GM23338 (cell line): ENCODE results near the gene PLXNA2.

Experiments used
- EZH2 ChIP-seq: fragments of 200-600 bp; sonication (generic); IDR thresholded peaks from one replicate; pipeline ENCODE4 v1.8.0; 2017; ENCODE audit warnings: antibody characterized with exemption, mild to moderate bottlenecking, low read depth; ENCODE audit not compliant: unreplicated experiment
- EZH2phosphoT487 ChIP-seq: fragments of 200-600 bp; sonication (generic); IDR thresholded peaks from one replicate; pipeline ENCODE4 v1.8.1; 2018; ENCODE audit warnings: antibody characterized with exemption; ENCODE audit not compliant: unreplicated experiment
- NANOG ChIP-seq: IDR thresholded peaks from 2 replicates; pipeline ENCODE4 v1.6.1; 2016; ENCODE audit warnings: antibody characterized with exemption, borderline replicate concordance
- POLR2AphosphoS5 ChIP-seq: IDR thresholded peaks from 2 replicates; pipeline ENCODE4 v1.6.1; 2016; ENCODE audit warnings: antibody characterized with exemption, low read depth
- TF ChIP-seq, protein P1 (sequence below), 2 experiments: fragments of 200-600 bp in 1 of 2; sonication (generic) in 1 of 2; conservative IDR thresholded peaks; 2 replicates each; pipeline versions ENCODE4 v1.5.1 to v1.6.1; 2016 to 2017; ENCODE audit warnings: antibody characterized with exemption in 2 of 2, low read depth in 2 of 2, mild to moderate bottlenecking in 2 of 2, moderate library complexity in 1 of 2
- TF ChIP-seq, protein P2 (sequence below): IDR thresholded peaks from one replicate; pipeline ENCODE4 v1.6.1; 2018; ENCODE audit warnings: antibody characterized with exemption; ENCODE audit not compliant: unreplicated experiment
- TF ChIP-seq, protein P3 (sequence below): IDR thresholded peaks from 2 replicates; pipeline ENCODE4 v1.6.1; 2016; ENCODE audit warnings: antibody characterized with exemption

DNA sequence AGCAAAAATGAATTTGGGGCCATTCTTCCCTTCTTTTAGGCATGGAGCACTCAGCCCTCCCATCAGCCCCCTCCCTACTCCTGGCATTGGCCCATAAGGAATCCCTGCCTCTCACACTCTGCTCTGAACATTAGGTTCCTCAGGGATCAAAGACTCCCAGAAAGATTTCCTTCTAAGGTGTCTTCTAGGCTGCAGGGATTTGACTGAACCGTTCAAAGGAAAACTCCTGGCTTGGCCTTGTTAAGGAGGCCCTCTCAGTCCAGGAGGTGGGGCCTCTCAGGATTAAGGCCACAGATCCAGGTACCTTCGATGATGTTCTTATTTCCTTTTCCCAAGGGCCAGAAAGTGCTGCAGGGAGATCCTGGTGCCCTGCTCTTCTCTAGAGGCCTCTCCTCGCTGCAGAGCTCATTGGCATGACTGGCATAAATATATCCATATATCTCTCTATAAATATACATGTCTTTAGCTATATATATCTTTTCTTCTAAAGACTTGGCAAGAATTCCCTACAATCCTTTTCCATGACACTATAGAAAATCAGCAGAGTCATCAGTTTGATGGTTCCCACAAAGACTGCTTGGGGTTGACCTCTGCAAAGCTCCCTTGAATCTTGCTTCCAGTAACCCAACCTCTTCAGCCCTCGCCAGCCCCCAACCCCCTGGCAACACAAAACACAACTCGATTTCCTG, 59.1 kb downstream of the PLXNA2 start:
- TF ChIP-seq EZH2 = no peak
- TF ChIP-seq, protein P1, sequence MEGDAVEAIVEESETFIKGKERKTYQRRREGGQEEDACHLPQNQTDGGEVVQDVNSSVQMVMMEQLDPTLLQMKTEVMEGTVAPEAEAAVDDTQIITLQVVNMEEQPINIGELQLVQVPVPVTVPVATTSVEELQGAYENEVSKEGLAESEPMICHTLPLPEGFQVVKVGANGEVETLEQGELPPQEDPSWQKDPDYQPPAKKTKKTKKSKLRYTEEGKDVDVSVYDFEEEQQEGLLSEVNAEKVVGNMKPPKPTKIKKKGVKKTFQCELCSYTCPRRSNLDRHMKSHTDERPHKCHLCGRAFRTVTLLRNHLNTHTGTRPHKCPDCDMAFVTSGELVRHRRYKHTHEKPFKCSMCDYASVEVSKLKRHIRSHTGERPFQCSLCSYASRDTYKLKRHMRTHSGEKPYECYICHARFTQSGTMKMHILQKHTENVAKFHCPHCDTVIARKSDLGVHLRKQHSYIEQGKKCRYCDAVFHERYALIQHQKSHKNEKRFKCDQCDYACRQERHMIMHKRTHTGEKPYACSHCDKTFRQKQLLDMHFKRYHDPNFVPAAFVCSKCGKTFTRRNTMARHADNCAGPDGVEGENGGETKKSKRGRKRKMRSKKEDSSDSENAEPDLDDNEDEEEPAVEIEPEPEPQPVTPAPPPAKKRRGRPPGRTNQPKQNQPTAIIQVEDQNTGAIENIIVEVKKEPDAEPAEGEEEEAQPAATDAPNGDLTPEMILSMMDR (conservative IDR thresholded peaks at IDR 0.05; ENCODE audit: low read depth in 2 of 2) = no peak
- TF ChIP-seq POLR2AphosphoS5 = no peak
- TF ChIP-seq NANOG = no peak
- TF ChIP-seq, protein P2, sequence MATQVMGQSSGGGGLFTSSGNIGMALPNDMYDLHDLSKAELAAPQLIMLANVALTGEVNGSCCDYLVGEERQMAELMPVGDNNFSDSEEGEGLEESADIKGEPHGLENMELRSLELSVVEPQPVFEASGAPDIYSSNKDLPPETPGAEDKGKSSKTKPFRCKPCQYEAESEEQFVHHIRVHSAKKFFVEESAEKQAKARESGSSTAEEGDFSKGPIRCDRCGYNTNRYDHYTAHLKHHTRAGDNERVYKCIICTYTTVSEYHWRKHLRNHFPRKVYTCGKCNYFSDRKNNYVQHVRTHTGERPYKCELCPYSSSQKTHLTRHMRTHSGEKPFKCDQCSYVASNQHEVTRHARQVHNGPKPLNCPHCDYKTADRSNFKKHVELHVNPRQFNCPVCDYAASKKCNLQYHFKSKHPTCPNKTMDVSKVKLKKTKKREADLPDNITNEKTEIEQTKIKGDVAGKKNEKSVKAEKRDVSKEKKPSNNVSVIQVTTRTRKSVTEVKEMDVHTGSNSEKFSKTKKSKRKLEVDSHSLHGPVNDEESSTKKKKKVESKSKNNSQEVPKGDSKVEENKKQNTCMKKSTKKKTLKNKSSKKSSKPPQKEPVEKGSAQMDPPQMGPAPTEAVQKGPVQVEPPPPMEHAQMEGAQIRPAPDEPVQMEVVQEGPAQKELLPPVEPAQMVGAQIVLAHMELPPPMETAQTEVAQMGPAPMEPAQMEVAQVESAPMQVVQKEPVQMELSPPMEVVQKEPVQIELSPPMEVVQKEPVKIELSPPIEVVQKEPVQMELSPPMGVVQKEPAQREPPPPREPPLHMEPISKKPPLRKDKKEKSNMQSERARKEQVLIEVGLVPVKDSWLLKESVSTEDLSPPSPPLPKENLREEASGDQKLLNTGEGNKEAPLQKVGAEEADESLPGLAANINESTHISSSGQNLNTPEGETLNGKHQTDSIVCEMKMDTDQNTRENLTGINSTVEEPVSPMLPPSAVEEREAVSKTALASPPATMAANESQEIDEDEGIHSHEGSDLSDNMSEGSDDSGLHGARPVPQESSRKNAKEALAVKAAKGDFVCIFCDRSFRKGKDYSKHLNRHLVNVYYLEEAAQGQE = no peak
- no peak for TF ChIP-seq EZH2phosphoT487
- TF ChIP-seq, protein P3, sequence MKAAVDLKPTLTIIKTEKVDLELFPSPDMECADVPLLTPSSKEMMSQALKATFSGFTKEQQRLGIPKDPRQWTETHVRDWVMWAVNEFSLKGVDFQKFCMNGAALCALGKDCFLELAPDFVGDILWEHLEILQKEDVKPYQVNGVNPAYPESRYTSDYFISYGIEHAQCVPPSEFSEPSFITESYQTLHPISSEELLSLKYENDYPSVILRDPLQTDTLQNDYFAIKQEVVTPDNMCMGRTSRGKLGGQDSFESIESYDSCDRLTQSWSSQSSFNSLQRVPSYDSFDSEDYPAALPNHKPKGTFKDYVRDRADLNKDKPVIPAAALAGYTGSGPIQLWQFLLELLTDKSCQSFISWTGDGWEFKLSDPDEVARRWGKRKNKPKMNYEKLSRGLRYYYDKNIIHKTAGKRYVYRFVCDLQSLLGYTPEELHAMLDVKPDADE = no peak
